ENCODE measurements around the gene FBXL3.
"Not testable (repeated sequence)": the region's sequence is repeated elsewhere in the genome, so short reads cannot be mapped to it uniquely, and the experiment has no call there.

Gene FBXL3

GRCh38 chr13:77026255-77026860 is 601 bp downstream of the FBXL3 start:
- peak; percentile 52 to 54 for DNase-seq (ENCODE audit: low read depth in 2 of 2)

- no peak for DNase-seq (ENCODE audit: low read depth in 2 of 2)
Measured at GRCh38 chr13:77022341-77022740, 4.6 kb downstream of the FBXL3 start.

GRCh38 chr13:77019756-77020155 is 7.2 kb downstream of the FBXL3 start:
- no peak for DNase-seq (ENCODE audit: low read depth in 2 of 2)

GRCh38 chr13:77016888-77017623 is 9.9 kb downstream of the FBXL3 start:
- no peak for DNase-seq (ENCODE audit: low read depth in 2 of 2)

- no peak for DNase-seq (ENCODE audit: low read depth in 2 of 2)
Measured at GRCh38 chr13:77016251-77016812, 10.6 kb downstream of the FBXL3 start.

- no peak for DNase-seq (ENCODE audit: low read depth in 2 of 2)
Measured at GRCh38 chr13:77014906-77015685, 11.9 kb downstream of the FBXL3 start.

GRCh38 chr13:77013853-77014542 is 13.0 kb downstream of the FBXL3 start:
- DNase-seq (ENCODE audit: low read depth in 2 of 2): no peak

GRCh38 chr13:77009719-77010118 is 17.2 kb downstream of the FBXL3 start:
- DNase-seq (ENCODE audit: low read depth in 2 of 2): not testable (repeated sequence)

GRCh38 chr13:77009011-77009410 is 17.9 kb downstream of the FBXL3 start:
- DNase-seq (ENCODE audit: low read depth in 2 of 2): no peak

GRCh38 chr13:77008337-77008736 is 18.6 kb downstream of the FBXL3 start:
- DNase-seq (ENCODE audit: low read depth in 2 of 2): not testable (repeated sequence)

- no peak for DNase-seq (ENCODE audit: low read depth in 2 of 2)
Measured at GRCh38 chr13:77002590-77003190, 24.3 kb downstream of the FBXL3 start.

GRCh38 chr13:77001963-77002587 is 24.9 kb downstream of the FBXL3 start:
- no peak for DNase-seq (ENCODE audit: low read depth in 2 of 2)

GRCh38 chr13:77001540-77001939 is 25.4 kb downstream of the FBXL3 start:
- no peak for DNase-seq (ENCODE audit: low read depth in 2 of 2)

GRCh38 chr13:77000475-77000874 is 26.5 kb downstream of the FBXL3 start:
- no peak for DNase-seq (ENCODE audit: low read depth in 2 of 2)

GRCh38 chr13:76994281-76994680 is 32.7 kb downstream of the FBXL3 start:
- no peak for DNase-seq (ENCODE audit: low read depth in 2 of 2)

GRCh38 chr13:76993473-76993872 is 33.5 kb downstream of the FBXL3 start:
- no peak for DNase-seq (ENCODE audit: low read depth in 2 of 2)

GRCh38 chr13:76993021-76993420 is 33.9 kb downstream of the FBXL3 start:
- no peak for DNase-seq (ENCODE audit: low read depth in 2 of 2)

- no peak for DNase-seq (ENCODE audit: low read depth in 2 of 2)
Measured at GRCh38 chr13:76992548-76993001, 34.4 kb downstream of the FBXL3 start.

- DNase-seq (ENCODE audit: low read depth in 2 of 2): peak; percentile 87
Measured at GRCh38 chr13:76991796-76992547, 35.0 kb downstream of the FBXL3 start, which contains the start of gene CLN5. Gene CLN5, plus strand, starts transcription at chr13:76992081. Its CDS starts 18 bp downstream, at chr13:76992099.

- peak; percentile 53 to 66 for DNase-seq (ENCODE audit: low read depth in 2 of 2)
Measured at GRCh38 chr13:76991432-76991795, 35.5 kb downstream of the FBXL3 start.
